HEK293T (cell line): ENCODE results near the gene CA7.
"Not testable (repeated sequence)": the region's sequence is repeated elsewhere in the genome, so short reads cannot be mapped to it uniquely, and the experiment has no call there.

Source experiments
- CTCF ChIA-PET: fragments of 350-600 bp; formaldehyde crosslinking; extraction: SDS; loops from one replicate; lab custom pipeline; 2021; ENCODE audit warnings: antibody characterized with exemption, inconsistent platforms; lab: Yijun Ruan, JAX
- POLR2A ChIA-PET: fragments of 350-600 bp; formaldehyde crosslinking; extraction: SDS; loops from one replicate; lab custom pipeline; 2020; ENCODE audit warnings: antibody characterized with exemption, inconsistent platforms; lab: Yijun Ruan, JAX
- DNase-seq: peaks from one replicate; pipeline ENCODE4 v3.0.0; 2012; ENCODE audit warnings: mixed read lengths; ENCODE audit errors: extremely low spot score
- ARNT ChIP-seq: fragments of 450-650 bp; IDR thresholded peaks from 2 replicates; pipeline ENCODE4 v1.6.1; 2017; ENCODE audit warnings: mild to moderate bottlenecking
- BHLHE40 ChIP-seq: fragments of 450-650 bp; IDR thresholded peaks from 2 replicates; pipeline ENCODE4 v1.6.1; 2016; ENCODE audit warnings: mild to moderate bottlenecking, moderate library complexity, borderline replicate concordance
- CTBP1 ChIP-seq: fragments of 450-650 bp; IDR thresholded peaks from 2 replicates; pipeline ENCODE4 v1.6.1; 2016; ENCODE audit warnings: borderline replicate concordance
- ELF4 ChIP-seq: fragments of 450-650 bp; IDR thresholded peaks from 2 replicates; pipeline ENCODE4 v1.6.1; 2017; ENCODE audit warnings: antibody characterized with exemption
- FOXA1 ChIP-seq: fragments of 450-650 bp; IDR thresholded peaks from 2 replicates; pipeline ENCODE4 v1.6.1; 2016; ENCODE audit warnings: mild to moderate bottlenecking
- FOXK2 ChIP-seq: fragments of 450-650 bp; IDR thresholded peaks from 2 replicates; pipeline ENCODE4 v1.6.1; 2016; ENCODE audit warnings: mild to moderate bottlenecking
- FOXM1 ChIP-seq: fragments of 450-650 bp; IDR thresholded peaks from 2 replicates; pipeline ENCODE4 v1.6.1; 2017; ENCODE audit warnings: mild to moderate bottlenecking, borderline replicate concordance
- HDGF ChIP-seq: fragments of 450-650 bp; IDR thresholded peaks from 2 replicates; pipeline ENCODE4 v1.6.1; 2017; ENCODE audit warnings: antibody characterized with exemption, borderline replicate concordance
- L3MBTL2 ChIP-seq: fragments of 450-650 bp; conservative IDR thresholded peaks from 2 replicates; pipeline ENCODE4 v1.6.1; 2016; ENCODE audit warnings: mild to moderate bottlenecking
- LEF1 ChIP-seq: fragments of 450-650 bp; IDR thresholded peaks from 2 replicates; pipeline ENCODE4 v1.6.1; 2017; ENCODE audit warnings: mild to moderate bottlenecking, borderline replicate concordance
- NFRKB ChIP-seq: fragments of 450-650 bp; IDR thresholded peaks from 2 replicates; pipeline ENCODE4 v1.6.1; 2016; ENCODE audit warnings: mild to moderate bottlenecking, moderate library complexity
- SP1 ChIP-seq: fragments of 450-650 bp; IDR thresholded peaks from 2 replicates; pipeline ENCODE4 v1.6.1; 2017
- SUZ12 ChIP-seq: fragments of 450-650 bp; IDR thresholded peaks from 2 replicates; pipeline ENCODE4 v1.6.1; 2016; ENCODE audit warnings: mild to moderate bottlenecking
- TARDBP ChIP-seq: fragments of 450-650 bp; IDR thresholded peaks from 2 replicates; pipeline ENCODE4 v1.6.1; 2016
- ZNF384 ChIP-seq: fragments of 450-650 bp; IDR thresholded peaks from 2 replicates; pipeline ENCODE4 v1.6.1; 2016
- TF ChIP-seq, protein P1 (sequence below): fragments of 450-650 bp; IDR thresholded peaks from 2 replicates; pipeline ENCODE4 v1.6.1; 2016

The CA7 gene

DNA sequence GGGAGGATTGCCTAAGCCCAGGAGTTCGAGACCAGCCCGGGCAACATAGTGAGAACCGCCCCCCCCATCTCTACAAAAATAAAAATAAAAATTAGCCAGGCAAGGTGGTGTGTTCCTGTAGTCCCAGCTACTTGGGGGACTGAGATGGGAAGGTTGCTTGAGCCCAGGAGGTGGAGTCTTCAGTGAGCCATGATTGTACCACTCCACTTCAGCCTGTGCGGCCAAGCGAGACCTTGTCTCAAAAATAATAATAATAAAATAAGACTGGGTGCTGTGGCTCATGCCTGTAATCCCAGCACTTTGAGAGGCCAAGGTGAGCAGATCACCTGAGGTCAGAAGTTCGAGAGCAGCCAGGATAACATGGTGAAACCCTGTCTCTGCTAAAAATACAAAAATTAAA, 47.6 kb downstream of the CA7 start:
- ChIA-PET POLR2A (interaction anchor here (0.6 kb wide), 1 partner anchor 320 kb away, joined by 3 read pairs; no protein-coding TSS in a partner anchor), CTCF (interaction anchor here (1.0 to 1.7 kb wide), 4 partner anchors 19 to 37 kb away, joined by 3 to 5 read pairs (median 3); no protein-coding TSS in a partner anchor)
- DNase-seq = no peak
- TF ChIP-seq CTBP1 (no peak), NFRKB (no peak), ZNF384 (no peak), FOXA1 (no peak), LEF1 (no peak), TARDBP (no peak), SUZ12 (no peak), FOXM1 (no peak), HDGF (no peak), SP1 (no peak), ELF4 (no peak), FOXK2 (no peak), L3MBTL2 (no peak), ARNT (no peak), BHLHE40 (no peak)
- TF ChIP-seq, protein P1, sequence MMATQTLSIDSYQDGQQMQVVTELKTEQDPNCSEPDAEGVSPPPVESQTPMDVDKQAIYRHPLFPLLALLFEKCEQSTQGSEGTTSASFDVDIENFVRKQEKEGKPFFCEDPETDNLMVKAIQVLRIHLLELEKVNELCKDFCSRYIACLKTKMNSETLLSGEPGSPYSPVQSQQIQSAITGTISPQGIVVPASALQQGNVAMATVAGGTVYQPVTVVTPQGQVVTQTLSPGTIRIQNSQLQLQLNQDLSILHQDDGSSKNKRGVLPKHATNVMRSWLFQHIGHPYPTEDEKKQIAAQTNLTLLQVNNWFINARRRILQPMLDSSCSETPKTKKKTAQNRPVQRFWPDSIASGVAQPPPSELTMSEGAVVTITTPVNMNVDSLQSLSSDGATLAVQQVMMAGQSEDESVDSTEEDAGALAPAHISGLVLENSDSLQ = no peak

DNA sequence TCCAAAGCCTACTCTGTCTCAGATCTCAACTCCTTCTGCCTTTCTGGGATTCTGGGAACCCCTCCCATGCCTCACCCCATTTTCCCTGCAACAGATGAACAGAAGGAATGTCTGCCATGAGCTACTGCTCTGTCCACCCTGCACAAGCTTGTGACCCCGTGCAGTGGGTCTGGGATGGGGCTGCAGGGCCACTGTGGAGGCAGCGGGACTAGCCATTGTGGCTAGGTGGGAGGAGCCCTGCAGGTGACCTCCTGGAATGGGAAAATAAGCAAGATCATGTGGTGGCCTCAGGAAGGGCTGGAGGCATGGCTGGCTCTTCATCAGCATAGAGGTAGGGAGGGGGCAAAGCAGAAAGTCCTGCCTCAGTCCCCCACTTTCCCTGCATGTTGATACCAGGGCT, 49.8 kb downstream of the CA7 start:
- POLR2A ChIA-PET = no interaction called here
- TF ChIP-seq HDGF (no peak), CTBP1 (no peak), FOXM1 (no peak), TARDBP (no peak), NFRKB (no peak), LEF1 (no peak), ZNF384 (no peak), SP1 (no peak), L3MBTL2 (no peak), ELF4 (no peak), SUZ12 (no peak), ARNT (no peak)
- TF ChIP-seq, protein P1 = no peak
- CTCF ChIA-PET = no interaction called here
- no peak for DNase-seq

DNA sequence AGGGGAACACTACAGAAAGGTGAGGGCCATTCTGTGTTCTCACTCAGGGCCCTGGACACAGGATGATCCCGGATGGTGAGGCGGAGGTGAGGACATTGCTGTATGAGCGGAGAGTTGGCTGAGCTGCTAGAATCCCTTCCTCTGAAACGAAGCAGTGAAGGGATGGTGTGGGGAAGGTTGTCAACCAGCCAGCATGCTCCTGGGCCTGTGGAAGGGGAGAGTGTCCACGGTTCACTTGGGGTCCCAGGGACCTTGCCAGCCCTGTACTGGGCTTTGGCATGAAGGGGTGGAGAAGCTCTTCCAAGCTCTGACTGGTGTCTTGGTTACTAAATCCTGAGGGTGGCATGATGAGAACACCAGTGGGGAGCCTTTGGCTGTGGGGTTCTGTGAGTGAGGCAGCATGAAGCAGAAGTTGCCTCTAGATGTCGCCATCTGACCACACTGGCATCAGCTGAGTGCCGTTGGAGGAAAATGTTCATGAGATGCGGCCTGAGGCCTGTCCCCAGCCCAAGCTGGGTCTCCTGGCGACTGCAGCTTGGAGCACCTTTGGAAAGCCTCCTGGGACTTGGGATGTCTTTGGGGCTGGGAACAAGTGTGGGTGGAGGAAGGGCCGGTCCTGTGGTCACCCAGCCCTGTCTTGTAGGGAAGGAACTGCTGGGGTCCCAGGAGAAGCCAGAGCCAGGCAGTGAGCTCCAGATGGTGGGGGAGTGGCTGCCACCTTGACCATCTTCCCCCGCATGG, 50.9 kb downstream of the CA7 start:
- CTCF ChIA-PET = interaction anchor here (0.8 to 1.9 kb wide), 21 partner anchors 10 to 265 kb away, joined by 3 to 27 read pairs (median 4); partner anchors contain the start of genes CDH16, CES3, CIAO2B and FBXL8
- TF ChIP-seq TARDBP (no peak), LEF1 (no peak), ELF4 (no peak), FOXA1 (no peak), FOXK2 (no peak), SP1 (no peak), L3MBTL2 (no peak), CTBP1 (no peak)
- TF ChIP-seq, protein P1 = no peak
- peak; percentile 75 for DNase-seq
- POLR2A ChIA-PET = interaction anchor here (0.8 to 1.2 kb wide), 2 partner anchors 15 to 66 kb away, joined by 3 read pairs; partner anchors contain the start of genes CES3 and PDP2

DNA sequence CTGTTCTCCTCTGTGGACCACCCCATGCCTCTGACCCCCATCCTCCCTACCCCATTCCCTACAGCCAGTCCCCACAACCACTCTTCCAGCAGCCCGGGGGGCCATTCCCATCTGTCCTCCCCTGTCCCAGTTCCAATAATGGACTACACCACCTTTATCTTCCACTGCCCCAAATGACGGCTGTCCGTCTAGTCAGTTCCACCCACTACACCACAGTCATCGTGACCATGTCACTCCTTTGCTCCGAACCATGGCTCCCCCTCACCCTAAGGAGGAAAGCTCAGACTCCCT, 51.4 kb downstream of the CA7 start:
- no peak for DNase-seq
- ChIA-PET POLR2A (interaction anchor here (0.8 to 1.2 kb wide), 2 partner anchors 15 to 65 kb away, joined by 3 read pairs; partner anchors contain the start of genes CES3 and PDP2), CTCF (interaction anchor here (0.8 to 1.9 kb wide), 21 partner anchors 9 to 264 kb away, joined by 3 to 27 read pairs (median 4); partner anchors contain the start of genes CDH16, CES3, CIAO2B and FBXL8)
- no peak for TF ChIP-seq SUZ12
- no peak for TF ChIP-seq ELF4
- TF ChIP-seq BHLHE40 = no peak
- no peak for TF ChIP-seq FOXA1
- no peak for TF ChIP-seq FOXK2
- no peak for TF ChIP-seq L3MBTL2
- TF ChIP-seq NFRKB = no peak
- no peak for TF ChIP-seq SP1
- no peak for TF ChIP-seq ARNT
- no peak for TF ChIP-seq TARDBP
- no peak for TF ChIP-seq CTBP1
- TF ChIP-seq FOXM1 = no peak
- TF ChIP-seq HDGF = no peak
- TF ChIP-seq, protein P1 = no peak
- TF ChIP-seq ZNF384 = no peak
- no peak for TF ChIP-seq LEF1

DNA sequence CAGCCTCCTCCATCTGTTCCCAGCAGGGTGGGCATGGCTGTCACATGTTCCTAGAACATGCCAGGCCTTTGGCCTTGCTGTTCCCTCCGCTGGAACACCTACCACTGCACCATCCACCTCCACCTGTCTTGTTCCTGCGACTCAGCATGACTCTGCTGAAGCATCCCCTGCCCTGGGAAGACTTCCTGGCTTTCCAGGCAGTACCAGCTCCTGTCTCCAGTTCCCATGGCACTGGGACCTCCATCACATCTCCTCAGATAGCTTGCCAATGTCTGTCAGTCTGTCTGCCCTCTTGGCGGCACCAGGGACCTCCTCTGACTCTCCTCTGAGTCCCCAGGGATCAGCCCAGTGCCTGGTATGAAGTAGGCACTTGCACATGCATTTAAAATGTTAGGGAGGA, 51.8 kb downstream of the CA7 start:
- POLR2A ChIA-PET = interaction anchor here (0.8 kb wide), 1 partner anchor 16 kb away, joined by 3 read pairs; the partner anchor contains the start of gene PDP2
- CTCF ChIA-PET = interaction anchor here (0.9 to 1.9 kb wide), 15 partner anchors 10 to 264 kb away, joined by 3 to 27 read pairs (median 4); partner anchors contain the start of genes CDH16, CES3, CIAO2B and FBXL8
- no peak for DNase-seq
- TF ChIP-seq SUZ12 = no peak
- TF ChIP-seq L3MBTL2 = no peak
- TF ChIP-seq HDGF = no peak
- no peak for TF ChIP-seq FOXM1
- TF ChIP-seq ZNF384 = no peak
- no peak for TF ChIP-seq SP1
- TF ChIP-seq CTBP1 = no peak
- TF ChIP-seq TARDBP = no peak
- TF ChIP-seq LEF1 = no peak
- TF ChIP-seq ARNT = no peak
- TF ChIP-seq ELF4 = no peak
- no peak for TF ChIP-seq FOXK2
- TF ChIP-seq NFRKB = no peak
- TF ChIP-seq, protein P1 = no peak
- TF ChIP-seq BHLHE40 = no peak
- no peak for TF ChIP-seq FOXA1

DNA sequence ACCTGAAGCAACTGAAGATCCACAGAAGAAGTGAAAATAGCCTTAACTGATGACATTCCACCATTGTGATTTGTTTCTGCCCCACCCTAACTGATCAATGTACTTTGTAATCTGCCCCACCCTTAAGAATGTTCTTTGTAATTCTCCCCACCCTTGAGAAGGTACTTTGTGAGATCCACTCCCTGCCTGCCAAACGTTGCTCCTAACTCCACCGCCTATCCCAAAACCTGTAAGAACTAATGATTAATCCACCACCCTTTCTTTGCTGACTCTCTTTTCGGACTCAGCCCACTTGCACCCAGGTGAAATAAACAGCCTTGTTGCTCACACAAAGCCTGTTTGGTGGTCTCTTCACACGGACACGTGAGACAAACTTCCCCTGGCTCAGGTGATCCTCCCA, 52.5 kb downstream of the CA7 start:
- DNase-seq, CTCF ChIA-PET: not testable (repeated sequence)
- POLR2A ChIA-PET = interaction anchor here (0.6 kb wide), 1 partner anchor 51 kb away, joined by 3 read pairs; no protein-coding TSS in a partner anchor
